Keratinocyte (primary cell): ENCODE measurements around the gene MAOA.

ENCODE experiments used
- EZH2 ChIP-seq: IDR thresholded peaks from one replicate; pipeline ENCODE4 v1.6.1; 2012; ENCODE audit warnings: inconsistent platforms, mild to moderate bottlenecking, low read length, moderate library complexity
- TF ChIP-seq, protein P1 (sequence below), 3 experiments: IDR thresholded peaks in 1 of 3; conservative IDR thresholded peaks in 1 of 3; optimal IDR thresholded peaks in 1 of 3; 2 replicates in 2 of 3; 3 replicates in 1 of 3; pipeline versions ENCODE3 to v1.5.1; 2011; ENCODE audit warnings: low read length in 3 of 3, mild to moderate bottlenecking in 3 of 3, moderate library complexity in 2 of 3, control low read depth in 1 of 3, inconsistent platforms in 1 of 3; ENCODE audit not compliant: insufficient read depth in 2 of 3; ENCODE audit errors: extremely low read depth in 1 of 3

DNA sequence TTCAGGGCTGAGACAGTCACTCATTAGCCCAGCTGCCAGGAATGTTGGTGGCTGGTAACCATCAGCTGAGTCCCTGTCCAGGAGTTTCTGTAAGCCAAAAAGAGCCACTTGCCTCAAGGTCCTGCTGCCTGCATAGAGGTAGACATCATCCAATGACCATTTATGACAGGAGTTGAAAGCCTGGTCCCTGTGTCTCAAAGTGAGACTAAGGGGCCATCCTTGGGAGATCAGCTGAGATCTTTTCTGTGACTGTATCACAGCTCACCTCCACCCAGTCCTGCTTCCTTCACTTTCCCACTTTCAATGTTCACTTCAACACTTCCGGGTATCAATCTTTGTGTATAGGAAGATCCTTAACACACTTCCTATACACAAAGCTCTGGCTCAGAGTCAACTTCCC lies 28.4 kb upstream of the MAOA start:
- no peak for TF ChIP-seq EZH2
- TF ChIP-seq, protein P1, sequence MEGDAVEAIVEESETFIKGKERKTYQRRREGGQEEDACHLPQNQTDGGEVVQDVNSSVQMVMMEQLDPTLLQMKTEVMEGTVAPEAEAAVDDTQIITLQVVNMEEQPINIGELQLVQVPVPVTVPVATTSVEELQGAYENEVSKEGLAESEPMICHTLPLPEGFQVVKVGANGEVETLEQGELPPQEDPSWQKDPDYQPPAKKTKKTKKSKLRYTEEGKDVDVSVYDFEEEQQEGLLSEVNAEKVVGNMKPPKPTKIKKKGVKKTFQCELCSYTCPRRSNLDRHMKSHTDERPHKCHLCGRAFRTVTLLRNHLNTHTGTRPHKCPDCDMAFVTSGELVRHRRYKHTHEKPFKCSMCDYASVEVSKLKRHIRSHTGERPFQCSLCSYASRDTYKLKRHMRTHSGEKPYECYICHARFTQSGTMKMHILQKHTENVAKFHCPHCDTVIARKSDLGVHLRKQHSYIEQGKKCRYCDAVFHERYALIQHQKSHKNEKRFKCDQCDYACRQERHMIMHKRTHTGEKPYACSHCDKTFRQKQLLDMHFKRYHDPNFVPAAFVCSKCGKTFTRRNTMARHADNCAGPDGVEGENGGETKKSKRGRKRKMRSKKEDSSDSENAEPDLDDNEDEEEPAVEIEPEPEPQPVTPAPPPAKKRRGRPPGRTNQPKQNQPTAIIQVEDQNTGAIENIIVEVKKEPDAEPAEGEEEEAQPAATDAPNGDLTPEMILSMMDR (optimal IDR thresholded peaks at IDR 0.05 in 1 of 3, IDR thresholded peaks at IDR 0.05 in 1 of 3, conservative IDR thresholded peaks at IDR 0.05 in 1 of 3; ENCODE audit: extremely low read depth in 1 of 3, insufficient read depth in 2 of 3, low read length in 3 of 3): no peak
